Gastrocnemius medialis (tissue), 4 donors: Measurements from ENCODE around the gene DOCK11. TPM values are rescaled to one million over a fixed set of nuclear protein-coding genes. Genes with fewer than 3 reads are reported as not detected.

Experiments used
- ATAC-seq, 2 donors: fragments of 150-250 bp; one replicate each; pipeline ENCODE4 v1.9.1; 2016
- DNase-seq, 2 donors: peaks; one replicate each; pipeline ENCODE4 v3.0.0-alpha.2; 2019
- H3K27ac ChIP-seq, 4 donors: fragments of 200-600 bp; sonication (generic); 1 replicate in 1 of 4; 2 replicates in 3 of 4; pipeline ENCODE4 v1.5.1; 2016 to 2018; ENCODE audit warnings: mild to moderate bottlenecking in 2 of 4, moderate library complexity in 1 of 4
- H3K27me3 ChIP-seq, 3 donors: fragments of 200-600 bp; sonication (generic) in 2 of 3; 1 replicate in 1 of 3; 2 replicates in 2 of 3; pipeline versions ENCODE4 v1.5.1 to v1.6.0; 2016 to 2019; ENCODE audit warnings: mild to moderate bottlenecking in 1 of 3, moderate library complexity in 1 of 3
- H3K36me3 ChIP-seq, 2 donors: fragments of 200-600 bp; sonication (generic) in 1 of 2; one replicate each; pipeline ENCODE4 v1.5.1; 2017 to 2018
- H3K4me1 ChIP-seq, 2 donors: fragments of 200-600 bp; sonication (generic) in 1 of 2; one replicate each; pipeline ENCODE4 v1.5.1; 2016 to 2017; ENCODE audit warnings: mild to moderate bottlenecking in 2 of 2
- H3K4me3 ChIP-seq, 4 donors: fragments of 200-600 bp; sonication (generic) in 3 of 4; 1 replicate in 1 of 4; 2 replicates in 3 of 4; pipeline ENCODE4 v1.5.1; 2016 to 2019; ENCODE audit warnings: mild to moderate bottlenecking in 2 of 4
- H3K9me3 ChIP-seq, 3 donors: fragments of 200-600 bp; sonication (generic) in 2 of 3; 1 replicate in 1 of 3; 2 replicates in 2 of 3; pipeline ENCODE4 v1.5.1; 2016 to 2019
- POLR2A ChIP-seq, 2 donors: fragments of 450-650 bp; IDR thresholded peaks; one replicate each; pipeline ENCODE4 v1.6.1; 2017; ENCODE audit warnings: antibody characterized with exemption in 2 of 2, mild to moderate bottlenecking in 2 of 2, moderate library complexity in 2 of 2
- in situ Hi-C, 4 donors: fragments of 200-750 bp; cut with MboI; loops; one replicate each; pipeline versions ENCODE4 v1.15.0 to v1.8.0; 2017; ENCODE audit warnings: low sequenced_read_pairs in 4 of 4
- intact Hi-C: fragments of 100-400 bp; cut with DNase I; formaldehyde crosslinking; loops from one replicate; pipeline ENCODE4 v1.15.1; 2023; ENCODE audit warnings: low total_unique reads
- total RNA-seq, 4 donors: library from RNA; depleted of rRNA; stranded (reverse); fragments of >200 nt; gene quantifications; one replicate each; pipeline versions ENCODE4 v1.1.0 to v1.2.3, GENCODE V29; 2016
- TF ChIP-seq, protein P1 (sequence below), 5 experiments: fragments of 450-650 bp in 3 of 5; fragments of 200-600 bp in 2 of 5; sonication (generic) in 2 of 5; IDR thresholded peaks in 4 of 5; conservative IDR thresholded peaks in 1 of 5; 1 replicate in 4 of 5; 2 replicates in 1 of 5; pipeline ENCODE4 v1.5.1; 2016 to 2019; ENCODE audit warnings: antibody characterized with exemption in 5 of 5, mild to moderate bottlenecking in 3 of 5, moderate library complexity in 3 of 5

DOCK11 gene
- total RNA-seq, 4 donors from 2014 or later, result 2.3 to 5.7 (median 3.2) TPM

DNA sequence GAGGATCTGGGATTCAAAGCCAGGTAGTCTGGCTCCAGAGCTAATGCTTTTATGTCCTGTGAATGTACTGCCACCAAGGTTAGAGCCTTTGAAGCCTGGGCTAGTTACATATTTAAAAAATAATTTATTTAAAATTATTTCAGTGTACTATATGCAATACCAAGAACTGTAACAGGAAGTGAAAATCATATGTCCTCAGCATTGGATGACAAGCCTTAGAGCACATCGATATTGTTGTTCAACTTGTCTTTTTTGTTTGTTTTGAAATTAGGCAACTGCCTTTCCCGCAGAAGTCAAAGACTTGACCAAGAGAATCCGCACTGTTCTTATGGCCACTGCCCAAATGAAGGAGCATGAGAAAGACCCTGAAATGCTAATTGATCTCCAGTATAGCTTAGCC, 158.7 kb downstream of the DOCK11 start:
- intact Hi-C loops, result no loop called here
- DNase-seq (no peak), ATAC-seq (no peak)
- Histone ChIP-seq H3K9me3 (no peaks in the 10 kb centered on the region), H3K27ac (no peak overlapping the region), H3K4me1 (no peaks in the 10 kb centered on the region), H3K36me3 (no peaks in the 10 kb centered on the region), H3K27me3 (no peaks in the 10 kb centered on the region), H3K4me3 (no peak overlapping the region)
- in situ Hi-C loops, result no loop called here
- TF ChIP-seq POLR2A (IDR thresholded peaks at IDR 0.05), result no peak
- TF ChIP-seq, protein P1, sequence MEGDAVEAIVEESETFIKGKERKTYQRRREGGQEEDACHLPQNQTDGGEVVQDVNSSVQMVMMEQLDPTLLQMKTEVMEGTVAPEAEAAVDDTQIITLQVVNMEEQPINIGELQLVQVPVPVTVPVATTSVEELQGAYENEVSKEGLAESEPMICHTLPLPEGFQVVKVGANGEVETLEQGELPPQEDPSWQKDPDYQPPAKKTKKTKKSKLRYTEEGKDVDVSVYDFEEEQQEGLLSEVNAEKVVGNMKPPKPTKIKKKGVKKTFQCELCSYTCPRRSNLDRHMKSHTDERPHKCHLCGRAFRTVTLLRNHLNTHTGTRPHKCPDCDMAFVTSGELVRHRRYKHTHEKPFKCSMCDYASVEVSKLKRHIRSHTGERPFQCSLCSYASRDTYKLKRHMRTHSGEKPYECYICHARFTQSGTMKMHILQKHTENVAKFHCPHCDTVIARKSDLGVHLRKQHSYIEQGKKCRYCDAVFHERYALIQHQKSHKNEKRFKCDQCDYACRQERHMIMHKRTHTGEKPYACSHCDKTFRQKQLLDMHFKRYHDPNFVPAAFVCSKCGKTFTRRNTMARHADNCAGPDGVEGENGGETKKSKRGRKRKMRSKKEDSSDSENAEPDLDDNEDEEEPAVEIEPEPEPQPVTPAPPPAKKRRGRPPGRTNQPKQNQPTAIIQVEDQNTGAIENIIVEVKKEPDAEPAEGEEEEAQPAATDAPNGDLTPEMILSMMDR (IDR thresholded peaks at IDR 0.05 in 4 of 5, conservative IDR thresholded peaks at IDR 0.05 in 1 of 5), result no peak

DNA sequence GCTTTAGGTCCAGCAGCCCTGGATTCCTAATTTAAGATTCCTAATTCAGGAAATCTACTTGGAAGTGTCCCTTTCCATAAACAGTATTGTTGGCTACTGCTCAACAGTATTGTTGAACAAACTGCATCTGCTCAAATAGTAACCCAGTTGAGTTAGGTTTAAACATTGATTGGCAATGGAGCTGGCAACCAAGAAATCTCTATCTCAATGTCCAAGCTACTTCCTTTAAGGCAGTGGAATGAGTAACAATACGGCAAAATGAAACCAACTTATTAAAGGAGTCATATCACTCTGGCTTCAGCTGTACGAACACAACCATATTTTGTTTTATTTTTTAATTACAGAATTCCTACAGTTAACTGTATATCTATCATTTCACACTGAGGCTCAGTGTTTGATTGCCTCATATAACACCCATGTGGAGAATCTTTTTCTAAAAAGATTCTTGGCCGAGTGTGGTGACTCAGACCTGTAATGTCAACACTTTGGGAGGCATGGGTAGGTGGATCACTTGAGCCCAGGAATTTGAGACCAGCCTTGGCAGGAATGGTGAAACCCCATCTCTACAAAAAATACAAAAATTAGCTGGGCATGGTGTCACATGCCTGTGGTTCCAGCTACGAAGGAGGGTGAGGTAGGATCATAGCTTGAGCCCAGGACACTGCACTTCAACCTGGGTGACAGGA, 160.1 kb downstream of the DOCK11 start:
- Histone ChIP-seq H3K4me1 (no peaks in the 10 kb centered on the region), H3K27me3 (no peaks in the 10 kb centered on the region), H3K9me3 (no peaks in the 10 kb centered on the region), H3K27ac (no peak overlapping the region), H3K4me3 (no peak overlapping the region), H3K36me3 (no peaks in the 10 kb centered on the region)
- TF ChIP-seq, protein P1 (IDR thresholded peaks at IDR 0.05 in 4 of 5, conservative IDR thresholded peaks at IDR 0.05 in 1 of 5), result no peak
- TF ChIP-seq POLR2A (IDR thresholded peaks at IDR 0.05), result no peak
- no peak for ATAC-seq
- no peak for DNase-seq
- intact Hi-C loops (no loop called here), in situ Hi-C loops (no loop called here)

DNA sequence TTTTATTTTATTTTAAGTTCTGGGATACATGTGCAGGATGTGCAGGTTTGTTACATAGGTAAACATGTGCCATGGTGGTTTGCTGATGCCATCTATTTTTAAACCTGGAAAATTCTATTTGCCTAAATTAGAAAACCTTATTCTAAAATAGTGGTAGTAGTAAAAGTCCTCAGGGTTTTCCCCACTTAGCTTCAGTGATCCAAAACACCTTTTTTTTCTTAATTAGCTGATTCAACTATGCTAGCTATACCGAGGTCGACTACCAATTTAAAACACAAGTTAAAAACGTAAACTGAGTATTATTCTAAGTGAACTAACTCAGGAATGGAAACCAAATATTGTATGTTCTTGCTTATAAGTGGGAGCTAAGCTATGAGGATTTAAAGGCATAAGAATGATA, 161.8 kb downstream of the DOCK11 start:
- DNase-seq, result no peak
- H3K4me3 ChIP-seq, result no peak overlapping the region
- TF ChIP-seq, protein P1 (IDR thresholded peaks at IDR 0.05 in 4 of 5, conservative IDR thresholded peaks at IDR 0.05 in 1 of 5), result no peak
- no peak for TF ChIP-seq POLR2A (IDR thresholded peaks at IDR 0.05)
- no peaks in the 10 kb centered on the region for H3K4me1 ChIP-seq
- in situ Hi-C loops (no loop called here), intact Hi-C loops (no loop called here)
- no peaks in the 10 kb centered on the region for H3K27me3 ChIP-seq
- no peaks in the 10 kb centered on the region for H3K9me3 ChIP-seq
- H3K27ac ChIP-seq, result no peak overlapping the region
- no peak for ATAC-seq
- no peaks in the 10 kb centered on the region for H3K36me3 ChIP-seq

DNA sequence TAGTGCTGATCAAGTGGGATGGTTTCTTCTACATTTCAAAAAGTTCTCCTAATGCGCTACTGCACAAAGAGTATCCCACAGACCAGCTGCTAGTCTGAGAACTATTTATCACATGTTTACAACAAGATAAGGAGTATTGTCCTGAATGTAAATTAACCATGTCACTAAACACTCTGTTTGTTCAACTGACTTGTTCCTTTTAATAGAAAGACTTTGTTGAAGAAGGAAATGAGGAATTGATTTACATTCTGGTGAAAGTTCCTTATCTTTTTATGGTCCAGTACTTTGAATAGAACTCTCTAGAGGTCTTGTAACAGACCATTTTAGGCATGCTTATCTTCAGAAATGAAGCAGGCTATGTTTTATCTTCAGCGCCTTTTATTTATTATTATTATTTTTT, 164.5 kb downstream of the DOCK11 start:
- H3K4me1 ChIP-seq, result no peaks in the 10 kb centered on the region
- ATAC-seq (no peak), DNase-seq (no peak)
- H3K36me3 ChIP-seq, result no peaks in the 10 kb centered on the region
- no peaks in the 10 kb centered on the region for H3K9me3 ChIP-seq
- in situ Hi-C loops (no loop called here), intact Hi-C loops (no loop called here)
- no peak overlapping the region for H3K27ac ChIP-seq
- no peaks in the 10 kb centered on the region for H3K27me3 ChIP-seq
- TF ChIP-seq, protein P1 (IDR thresholded peaks at IDR 0.05 in 4 of 5, conservative IDR thresholded peaks at IDR 0.05 in 1 of 5), result no peak
- no peak for TF ChIP-seq POLR2A (IDR thresholded peaks at IDR 0.05)
- H3K4me3 ChIP-seq, result no peak overlapping the region

DNA sequence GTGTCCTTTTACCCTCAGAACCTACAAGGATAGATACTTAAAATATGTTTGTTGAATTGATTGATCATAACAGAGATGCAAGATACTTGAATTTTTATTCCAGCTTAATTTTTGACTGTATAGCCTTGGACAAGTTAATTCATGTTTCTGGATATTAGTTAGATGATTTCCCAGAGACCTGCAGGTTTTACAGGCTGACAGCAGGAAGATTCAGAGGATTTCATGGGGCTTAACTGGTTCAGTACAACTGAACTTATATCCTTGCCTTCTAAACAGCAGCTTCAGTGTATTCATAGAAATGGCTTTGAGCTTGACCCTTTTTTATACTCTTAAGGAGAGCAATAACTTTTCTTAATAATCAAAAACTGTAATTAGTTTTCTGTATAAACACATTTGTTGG, 169.6 kb downstream of the DOCK11 start:
- no peaks in the 10 kb centered on the region for H3K4me1 ChIP-seq
- H3K27me3 ChIP-seq, result no peaks in the 10 kb centered on the region
- intact Hi-C loops, result no loop called here
- no peak for ATAC-seq
- H3K9me3 ChIP-seq, result no peaks in the 10 kb centered on the region
- H3K27ac ChIP-seq, result no peak overlapping the region
- no peak for DNase-seq
- no peak overlapping the region for H3K4me3 ChIP-seq
- TF ChIP-seq POLR2A (IDR thresholded peaks at IDR 0.05), result no peak
- TF ChIP-seq, protein P1 (IDR thresholded peaks at IDR 0.05 in 4 of 5, conservative IDR thresholded peaks at IDR 0.05 in 1 of 5), result no peak
- in situ Hi-C loops, result no loop called here
- no peaks in the 10 kb centered on the region for H3K36me3 ChIP-seq
